ENCODE data around the gene RNU1-2. TPM values are rescaled to one million over a fixed set of nuclear protein-coding genes. Genes with fewer than 3 reads are reported as not detected.
A peak's percentile ranks its signal among the peaks of the same experiment; 100 is the strongest.
"Not testable (repeated sequence)": the region's sequence is repeated elsewhere in the genome, so short reads cannot be mapped to it uniquely, and the experiment has no call there.

Gene RNU1-2
- total RNA-seq, 1 donor from 2014 or later: 2,859 TPM

DNA sequence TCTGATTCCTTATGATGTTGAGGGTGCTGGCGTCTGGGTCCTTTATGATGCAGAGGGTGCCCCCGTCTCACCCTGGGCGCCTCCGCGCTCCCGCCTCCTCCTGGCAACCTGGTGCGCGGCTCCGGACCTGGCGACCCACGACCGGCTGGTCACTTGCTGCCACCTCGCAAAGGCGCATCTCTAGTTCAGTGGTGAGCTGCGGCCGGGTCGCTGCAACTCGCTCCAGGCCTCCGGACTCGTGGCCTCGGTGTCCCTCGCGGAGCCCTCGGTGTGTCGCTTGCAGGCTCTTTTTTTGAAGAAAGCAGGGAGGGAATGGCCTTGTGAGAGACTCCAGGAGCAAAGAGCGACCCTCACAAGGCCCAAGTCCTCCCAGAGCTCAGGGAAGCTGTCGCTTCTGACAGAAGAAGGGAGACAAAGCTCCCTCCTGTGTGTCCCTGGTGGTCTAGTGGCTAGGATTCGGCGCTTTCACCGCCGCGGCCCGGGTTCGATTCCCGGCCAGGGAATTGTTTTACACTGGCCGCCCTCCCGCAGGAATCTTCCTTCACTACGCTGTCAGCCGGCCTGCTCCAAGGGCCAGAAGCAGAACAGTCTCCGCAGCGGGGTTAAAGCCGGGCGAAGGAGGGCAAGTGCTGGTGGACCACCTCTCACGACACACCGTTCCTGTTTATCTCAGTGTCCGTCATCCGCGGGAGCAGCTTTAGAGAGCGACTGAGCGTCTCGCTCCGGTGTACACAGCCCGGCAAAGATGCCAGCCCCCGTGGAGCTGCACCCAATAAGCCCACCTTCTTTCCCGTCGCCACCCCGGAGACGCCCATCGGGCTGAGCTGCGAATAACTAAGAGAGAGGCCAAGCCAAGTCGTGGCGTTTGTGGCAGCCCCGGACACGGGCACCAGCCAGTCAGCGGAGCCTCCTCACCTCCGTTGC is 23.4 kb upstream of the RNU1-2 start:
- H3K36me3 Mint-ChIP-seq (ENCODE audit: unreplicated experiment); DNase-seq (ENCODE audit: extremely low spot score, unreplicated experiment); H3K9me3 Mint-ChIP-seq (ENCODE audit: unreplicated experiment); H3K4me1 Mint-ChIP-seq (ENCODE audit: unreplicated experiment); H3K27ac Mint-ChIP-seq (ENCODE audit: unreplicated experiment): not testable (repeated sequence)
- Mint-ChIP-seq H3K4me3 (ENCODE audit: unreplicated experiment) (peak overlapping the region; percentile 70), H3K27me3 (ENCODE audit: unreplicated experiment) (peaks cover 20% of the 10 kb centered on the region)

DNA sequence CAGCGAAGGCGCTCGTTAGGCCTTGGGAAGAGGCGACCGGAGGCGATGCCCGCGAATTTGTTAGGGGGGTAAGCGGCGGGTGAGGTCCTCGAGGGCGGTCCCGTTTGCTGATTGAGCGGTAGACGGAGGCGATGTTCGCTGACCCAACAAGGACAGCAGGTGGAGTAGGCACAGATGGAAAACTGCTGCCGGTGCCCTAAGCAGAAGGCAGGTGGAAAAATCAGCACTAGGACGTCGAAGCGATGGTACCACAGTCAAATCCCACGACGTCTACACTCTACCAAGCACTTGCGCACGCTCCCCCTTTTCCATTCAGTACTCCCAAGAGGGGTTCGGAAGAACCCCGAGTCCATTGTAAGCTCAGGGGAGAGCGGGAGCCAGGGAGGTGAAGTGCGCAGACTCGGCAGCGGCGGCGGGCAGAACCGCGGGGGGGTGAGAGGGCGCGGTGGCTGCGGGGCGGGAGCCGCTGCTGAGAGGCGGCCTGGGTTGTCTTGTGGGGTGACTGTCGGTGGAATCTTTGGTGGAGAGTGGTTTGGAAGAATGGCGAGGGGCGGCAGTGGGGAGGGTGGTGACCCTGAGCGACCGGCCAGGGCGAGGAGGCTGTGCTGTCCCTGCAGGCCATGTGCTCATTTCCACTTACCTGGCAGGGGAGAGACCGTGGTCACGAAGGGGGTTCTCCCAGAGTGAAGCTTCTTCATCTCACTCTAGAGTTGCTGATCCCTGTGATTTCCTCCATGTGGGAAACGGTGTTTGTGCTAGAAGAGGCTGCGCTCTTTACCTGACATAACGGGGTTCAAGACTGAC is 22.5 kb upstream of the RNU1-2 start:
- not testable (repeated sequence) for H3K4me1 Mint-ChIP-seq (ENCODE audit: unreplicated experiment); H3K9me3 Mint-ChIP-seq (ENCODE audit: unreplicated experiment); H3K27ac Mint-ChIP-seq (ENCODE audit: unreplicated experiment); DNase-seq (ENCODE audit: extremely low spot score, unreplicated experiment); H3K36me3 Mint-ChIP-seq (ENCODE audit: unreplicated experiment)
- Mint-ChIP-seq H3K4me3 (ENCODE audit: unreplicated experiment) (peak overlapping the region; percentile 70), H3K27me3 (ENCODE audit: unreplicated experiment) (peaks cover 20% of the 10 kb centered on the region)

DNA sequence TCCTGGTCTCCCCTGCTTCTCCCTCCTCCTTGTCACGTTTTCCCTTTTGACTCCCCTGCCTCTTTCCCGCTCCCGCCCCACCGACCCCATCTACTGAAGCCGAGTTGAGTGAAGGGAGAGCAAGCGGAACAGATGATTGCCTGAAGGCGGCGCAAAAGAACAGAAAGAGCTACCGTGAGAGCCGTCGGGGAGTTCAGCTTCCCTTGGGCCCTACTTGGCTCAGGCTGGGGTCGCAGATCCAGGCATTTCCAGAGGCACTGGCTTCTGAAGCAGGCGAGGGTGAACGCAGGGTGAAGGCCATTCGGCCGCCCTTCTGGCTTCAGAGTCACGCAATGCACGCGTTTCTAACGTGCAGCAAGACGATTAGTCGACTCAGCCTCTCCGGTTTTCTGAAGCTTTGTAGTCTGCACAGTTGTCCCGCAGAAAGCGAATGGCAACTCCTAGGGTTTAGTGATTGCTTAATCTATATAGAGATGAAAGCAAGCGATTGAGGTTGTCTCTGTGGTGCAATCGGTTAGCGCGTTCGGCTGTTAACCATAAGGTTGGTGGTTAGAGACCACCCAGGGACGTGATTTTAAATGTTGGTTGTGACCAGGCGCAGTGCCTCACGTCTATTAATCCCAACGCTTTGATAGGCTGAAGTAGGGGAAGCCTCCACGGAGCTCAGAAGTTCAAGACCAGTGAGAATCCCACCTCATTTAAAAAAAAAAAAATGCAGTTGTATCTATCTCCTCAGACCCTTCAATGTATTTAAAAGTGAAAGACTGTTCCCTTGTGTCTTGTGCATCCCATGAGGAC is 20.6 kb upstream of the RNU1-2 start:
- not testable (repeated sequence) for H3K27ac Mint-ChIP-seq (ENCODE audit: unreplicated experiment); H3K9me3 Mint-ChIP-seq (ENCODE audit: unreplicated experiment); H3K4me3 Mint-ChIP-seq (ENCODE audit: unreplicated experiment); DNase-seq (ENCODE audit: extremely low spot score, unreplicated experiment); H3K36me3 Mint-ChIP-seq (ENCODE audit: unreplicated experiment); H3K4me1 Mint-ChIP-seq (ENCODE audit: unreplicated experiment)
- peaks cover 32% of the 10 kb centered on the region for H3K27me3 Mint-ChIP-seq (ENCODE audit: unreplicated experiment)

DNA sequence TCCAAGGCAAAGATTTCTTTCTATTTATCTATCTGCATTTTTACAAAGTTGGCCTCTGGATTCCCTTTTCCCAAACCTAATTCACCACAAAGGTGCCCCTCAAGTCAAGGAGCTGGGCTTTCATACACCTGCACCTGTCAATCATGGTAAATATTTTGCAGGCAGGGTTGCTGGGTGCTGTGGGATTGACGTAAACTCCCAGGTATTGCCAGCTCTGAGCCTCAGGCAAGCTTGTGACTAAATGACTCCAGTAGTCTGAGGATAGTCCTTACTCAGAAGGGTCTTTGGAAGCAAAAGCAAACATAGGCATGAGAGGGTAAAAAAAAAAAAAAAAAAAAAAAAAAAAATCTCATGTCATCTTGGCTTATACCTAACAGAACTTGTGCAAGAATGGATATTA is 14.0 kb upstream of the RNU1-2 start:
- not testable (repeated sequence) for H3K4me3 Mint-ChIP-seq (ENCODE audit: unreplicated experiment); H3K27ac Mint-ChIP-seq (ENCODE audit: unreplicated experiment); H3K9me3 Mint-ChIP-seq (ENCODE audit: unreplicated experiment); H3K36me3 Mint-ChIP-seq (ENCODE audit: unreplicated experiment); DNase-seq (ENCODE audit: extremely low spot score, unreplicated experiment)
- Mint-ChIP-seq H3K4me1 (ENCODE audit: unreplicated experiment) (peaks cover 11% of the 10 kb centered on the region), H3K27me3 (ENCODE audit: unreplicated experiment) (peaks cover 52% of the 10 kb centered on the region)

DNA sequence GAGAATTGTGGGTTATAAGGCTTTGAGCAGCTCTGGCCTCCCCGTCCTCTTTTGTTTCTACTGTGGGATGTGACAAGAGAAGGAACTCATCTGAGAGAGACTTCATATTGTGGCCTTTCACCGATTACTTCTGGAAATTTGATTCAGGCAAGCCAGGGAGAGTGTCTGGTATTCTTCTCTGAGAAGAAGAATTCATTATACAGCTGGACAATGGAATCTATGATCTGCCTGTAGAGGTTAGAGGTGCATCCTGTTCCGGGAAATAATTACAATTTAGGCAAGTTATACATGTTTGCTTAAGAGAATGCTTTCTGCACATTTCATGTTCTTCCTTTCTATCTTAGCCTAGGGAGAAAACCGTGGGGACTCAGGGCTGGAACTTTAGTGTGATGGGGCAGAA is 12.8 kb upstream of the RNU1-2 start:
- Mint-ChIP-seq H3K27ac (ENCODE audit: unreplicated experiment) (peak overlapping the region; percentile 67), H3K36me3 (ENCODE audit: unreplicated experiment) (no peaks in the 10 kb centered on the region), H3K27me3 (ENCODE audit: unreplicated experiment) (peaks cover 58% of the 10 kb centered on the region), H3K4me1 (ENCODE audit: unreplicated experiment) (peaks cover 11% of the 10 kb centered on the region), H3K9me3 (ENCODE audit: unreplicated experiment) (no peaks in the 10 kb centered on the region), H3K4me3 (ENCODE audit: unreplicated experiment) (no peak overlapping the region)
- TF ChIP-seq, protein P1, sequence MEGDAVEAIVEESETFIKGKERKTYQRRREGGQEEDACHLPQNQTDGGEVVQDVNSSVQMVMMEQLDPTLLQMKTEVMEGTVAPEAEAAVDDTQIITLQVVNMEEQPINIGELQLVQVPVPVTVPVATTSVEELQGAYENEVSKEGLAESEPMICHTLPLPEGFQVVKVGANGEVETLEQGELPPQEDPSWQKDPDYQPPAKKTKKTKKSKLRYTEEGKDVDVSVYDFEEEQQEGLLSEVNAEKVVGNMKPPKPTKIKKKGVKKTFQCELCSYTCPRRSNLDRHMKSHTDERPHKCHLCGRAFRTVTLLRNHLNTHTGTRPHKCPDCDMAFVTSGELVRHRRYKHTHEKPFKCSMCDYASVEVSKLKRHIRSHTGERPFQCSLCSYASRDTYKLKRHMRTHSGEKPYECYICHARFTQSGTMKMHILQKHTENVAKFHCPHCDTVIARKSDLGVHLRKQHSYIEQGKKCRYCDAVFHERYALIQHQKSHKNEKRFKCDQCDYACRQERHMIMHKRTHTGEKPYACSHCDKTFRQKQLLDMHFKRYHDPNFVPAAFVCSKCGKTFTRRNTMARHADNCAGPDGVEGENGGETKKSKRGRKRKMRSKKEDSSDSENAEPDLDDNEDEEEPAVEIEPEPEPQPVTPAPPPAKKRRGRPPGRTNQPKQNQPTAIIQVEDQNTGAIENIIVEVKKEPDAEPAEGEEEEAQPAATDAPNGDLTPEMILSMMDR (IDR thresholded peaks at IDR 0.05): no peak
- no peak for DNase-seq (ENCODE audit: extremely low spot score, unreplicated experiment)

DNA sequence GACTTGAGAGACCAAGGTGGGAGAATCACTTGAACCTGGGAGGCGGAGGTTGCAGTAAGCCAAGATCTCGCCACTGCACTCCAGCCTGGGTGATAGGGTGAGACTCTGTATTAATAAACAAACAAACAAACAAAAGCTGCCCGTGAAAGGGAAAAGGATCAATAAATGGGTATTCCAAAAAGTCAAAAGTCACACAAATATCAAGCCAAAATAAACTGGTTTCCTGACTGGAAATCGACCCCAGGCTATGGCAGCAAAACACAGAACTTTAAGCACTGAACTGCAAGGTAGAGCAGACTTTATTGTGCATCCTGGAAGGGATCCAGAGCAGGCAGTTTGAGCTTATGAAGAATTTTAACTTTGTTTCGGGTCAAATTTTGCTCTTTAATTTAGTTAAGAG is 11.3 kb upstream of the RNU1-2 start:
- not testable (repeated sequence) for H3K36me3 Mint-ChIP-seq (ENCODE audit: unreplicated experiment); H3K9me3 Mint-ChIP-seq (ENCODE audit: unreplicated experiment); DNase-seq (ENCODE audit: extremely low spot score, unreplicated experiment); H3K4me3 Mint-ChIP-seq (ENCODE audit: unreplicated experiment); H3K27ac Mint-ChIP-seq (ENCODE audit: unreplicated experiment)
- H3K27me3 Mint-ChIP-seq (ENCODE audit: unreplicated experiment): peaks cover 50% of the 10 kb centered on the region
- peaks cover 12% of the 10 kb centered on the region for H3K4me1 Mint-ChIP-seq (ENCODE audit: unreplicated experiment)

DNA sequence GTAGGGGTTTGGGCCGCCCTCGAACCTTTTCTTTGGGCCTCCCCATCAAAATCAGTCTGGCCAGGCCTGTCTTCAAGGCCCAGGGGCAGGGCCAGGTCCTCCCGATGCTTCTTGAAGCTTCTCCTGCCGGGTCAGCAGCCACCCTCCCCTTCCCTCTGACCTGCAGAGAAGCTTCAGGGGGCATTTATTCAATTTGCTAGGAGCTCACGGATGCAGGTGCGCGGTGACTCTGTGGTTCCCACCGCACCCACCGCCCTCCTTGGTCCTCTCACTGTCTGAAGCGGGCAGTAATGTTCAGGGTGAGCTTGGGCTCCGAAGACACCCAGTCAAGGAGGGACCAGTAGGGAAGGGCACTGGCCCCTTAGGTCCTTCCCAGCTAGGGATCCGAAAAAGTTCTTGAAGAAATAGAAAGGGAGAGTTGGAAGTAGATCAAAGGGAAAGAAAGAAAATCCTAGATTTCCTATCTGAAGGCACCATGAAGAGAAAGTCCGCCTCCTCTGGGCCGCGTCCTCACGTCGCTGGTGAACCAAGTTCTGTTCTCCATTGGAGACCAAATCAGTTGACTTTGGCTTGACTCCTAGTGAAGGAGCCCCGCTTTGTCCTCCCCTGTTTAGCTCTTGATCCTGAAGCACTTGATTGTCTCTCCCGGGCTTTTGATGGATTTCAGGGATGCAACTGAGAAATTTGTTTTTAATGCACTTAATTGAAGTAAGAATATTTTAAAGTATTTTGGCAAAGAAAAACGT is 8.7 kb upstream of the RNU1-2 start:
- Mint-ChIP-seq H3K36me3 (ENCODE audit: unreplicated experiment) (no peaks in the 10 kb centered on the region), H3K27me3 (ENCODE audit: unreplicated experiment) (peaks cover 50% of the 10 kb centered on the region), H3K4me1 (ENCODE audit: unreplicated experiment) (peaks cover 12% of the 10 kb centered on the region), H3K4me3 (ENCODE audit: unreplicated experiment) (no peak overlapping the region), H3K27ac (ENCODE audit: unreplicated experiment) (no peak overlapping the region), H3K9me3 (ENCODE audit: unreplicated experiment) (no peaks in the 10 kb centered on the region)
- TF ChIP-seq, protein P1 (IDR thresholded peaks at IDR 0.05): no peak
- no peak for DNase-seq (ENCODE audit: extremely low spot score, unreplicated experiment)
